HG03571 (cell line): ENCODE data around the gene CTBP2.

Experiments used
- ATAC-seq: cut with Tn5 transposase; IDR thresholded peaks from one replicate; pipeline ENCODE4 v1.9.1; 2021; ENCODE audit not compliant: unreplicated experiment

Gene CTBP2

GRCh38 chr10:125107166-125107949 lies 53.0 kb downstream of the CTBP2 start:
- no peak for ATAC-seq

- no peak for ATAC-seq
Observed at GRCh38 chr10:125106586-125106985, 53.8 kb downstream of the CTBP2 start.

GRCh38 chr10:125105706-125106255 lies 54.6 kb downstream of the CTBP2 start:
- no peak for ATAC-seq

- ATAC-seq: no peak
Observed at GRCh38 chr10:125105155-125105554, 55.2 kb downstream of the CTBP2 start.

DNA sequence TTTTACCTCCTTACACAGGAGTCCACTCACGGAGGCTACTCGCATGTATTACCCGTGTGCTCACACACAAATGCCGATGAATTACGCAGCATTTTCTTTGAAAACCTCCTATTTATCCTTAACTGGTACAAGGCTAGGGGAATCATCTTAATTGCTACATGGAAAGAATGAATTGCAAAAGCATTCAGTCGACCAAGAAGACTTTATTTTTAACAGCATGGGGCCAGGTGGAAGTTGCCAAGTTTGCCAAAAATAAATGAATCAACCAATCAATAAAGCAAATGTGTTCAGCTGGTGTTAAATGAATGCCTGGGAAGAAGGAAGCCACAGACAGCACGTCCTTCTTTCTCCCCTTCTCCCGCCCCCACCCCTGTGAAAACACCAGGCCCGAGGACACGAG lies 55.8 kb downstream of the CTBP2 start:
- no peak for ATAC-seq

GRCh38 chr10:125103924-125104323 lies 56.4 kb downstream of the CTBP2 start:
- ATAC-seq: no peak

GRCh38 chr10:125103466-125103865 lies 56.9 kb downstream of the CTBP2 start:
- ATAC-seq: no peak

- no peak for ATAC-seq
Observed at GRCh38 chr10:125102821-125103220, 57.5 kb downstream of the CTBP2 start.

GRCh38 chr10:125102246-125102645 lies 58.1 kb downstream of the CTBP2 start:
- no peak for ATAC-seq

DNA sequence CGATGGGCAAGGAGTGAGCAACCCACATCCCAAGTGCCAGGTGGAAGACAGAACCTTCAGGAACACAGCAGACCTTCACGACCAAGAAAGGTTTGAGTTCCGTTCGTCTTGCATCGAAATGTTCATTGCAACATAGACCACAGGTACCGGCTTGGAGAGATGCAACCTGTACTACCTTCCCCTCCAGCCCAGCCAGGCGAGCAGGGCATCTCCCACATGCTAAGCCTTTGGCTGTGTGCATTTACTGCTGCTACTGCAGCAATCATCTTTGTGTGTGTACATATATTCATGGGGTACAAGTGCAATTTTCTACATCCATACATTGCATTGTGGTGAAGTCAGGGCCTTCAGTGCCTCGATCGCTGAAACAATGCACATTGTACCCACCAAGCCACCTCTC lies 58.8 kb downstream of the CTBP2 start:
- no peak for ATAC-seq

DNA sequence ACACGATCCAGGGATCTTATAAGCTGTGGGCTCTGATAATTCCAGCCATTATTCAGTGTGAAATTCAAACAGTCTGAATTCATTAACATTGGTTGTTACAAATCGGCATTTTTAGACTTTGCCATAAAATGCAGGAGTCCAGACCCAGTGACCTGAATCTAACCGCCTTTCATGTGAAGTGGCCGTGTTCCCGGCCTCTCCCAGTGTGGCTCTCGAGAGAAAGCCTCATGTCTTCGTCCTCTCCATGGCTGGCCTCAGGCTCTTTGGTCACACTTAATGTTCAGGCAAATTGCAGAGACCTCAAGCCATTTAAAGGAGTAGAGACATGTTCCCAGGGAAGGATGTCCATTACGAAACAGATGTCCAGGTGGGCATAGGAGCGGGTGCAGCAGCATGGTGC lies 59.3 kb downstream of the CTBP2 start:
- no peak for ATAC-seq

GRCh38 chr10:125097409-125098070 lies 62.8 kb downstream of the CTBP2 start:
- no peak for ATAC-seq

GRCh38 chr10:125096975-125097374 lies 63.4 kb downstream of the CTBP2 start:
- ATAC-seq: no peak

- ATAC-seq: no peak
Observed at GRCh38 chr10:125096371-125096770, 64.0 kb downstream of the CTBP2 start.

DNA sequence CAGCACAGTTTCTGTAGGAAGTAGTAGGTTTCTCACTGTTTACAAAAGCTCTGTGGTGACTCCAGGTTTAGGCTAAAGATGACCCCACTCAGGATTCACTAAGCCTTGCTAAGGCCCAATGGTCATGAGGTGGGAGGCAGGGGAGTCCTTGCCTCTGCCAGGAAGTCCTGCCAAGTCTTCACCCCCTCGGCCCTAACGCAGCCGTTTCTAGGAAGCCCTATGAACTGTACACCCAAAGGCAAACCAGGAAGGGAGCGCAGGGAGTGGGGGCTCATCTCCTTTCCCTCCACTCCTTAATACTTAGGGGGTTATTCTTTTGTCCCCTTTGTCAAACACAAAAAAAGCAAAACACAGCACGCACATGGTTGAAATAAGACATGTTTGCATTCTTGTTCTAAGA lies 64.6 kb downstream of the CTBP2 start:
- no peak for ATAC-seq

DNA sequence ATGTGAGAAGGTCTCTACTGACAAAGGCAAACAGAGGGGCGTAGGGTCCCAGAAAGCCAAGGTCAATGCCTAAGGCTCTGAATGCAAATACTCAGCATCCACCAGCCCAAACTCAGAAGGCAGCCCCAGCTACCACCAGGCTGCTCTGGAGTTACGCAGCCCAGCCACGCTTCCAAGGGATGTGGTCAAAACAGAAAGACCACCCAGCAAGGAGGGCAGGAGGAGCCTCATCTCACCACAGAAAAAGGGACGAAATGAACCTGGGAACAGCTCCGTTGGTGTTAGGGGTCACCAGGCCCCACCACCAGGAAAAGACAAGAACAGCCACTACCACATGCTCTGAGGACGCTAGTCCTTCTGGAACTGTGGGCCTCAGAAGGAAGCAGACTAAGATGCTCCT lies 65.1 kb downstream of the CTBP2 start:
- ATAC-seq: no peak

GRCh38 chr10:125094806-125095205 lies 65.6 kb downstream of the CTBP2 start:
- no peak for ATAC-seq

GRCh38 chr10:125093974-125094705 lies 66.2 kb downstream of the CTBP2 start:
- no peak for ATAC-seq

- ATAC-seq: no peak
Observed at GRCh38 chr10:125093199-125093973, 67.0 kb downstream of the CTBP2 start.

DNA sequence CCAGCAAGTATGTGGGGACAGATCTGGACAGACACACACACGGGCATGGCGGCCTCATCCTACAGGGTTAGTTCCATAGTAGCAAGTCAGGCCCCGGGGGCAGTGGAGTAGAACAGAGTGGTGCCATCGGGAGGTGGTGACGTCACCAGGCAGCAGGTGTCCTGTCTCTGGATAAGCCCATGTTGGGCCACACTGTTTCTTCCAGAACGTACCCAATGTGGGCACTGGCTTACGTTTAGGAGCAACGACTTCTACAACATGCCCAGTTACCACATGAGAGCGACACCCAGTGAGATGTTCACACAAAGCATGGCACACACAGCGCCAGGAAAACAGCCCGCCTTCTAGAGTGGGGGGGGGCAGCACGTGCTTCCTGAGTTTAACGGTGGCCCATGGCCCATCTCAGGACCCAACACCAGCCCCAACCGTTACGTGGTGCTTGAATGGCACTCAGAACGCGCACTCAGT lies 67.8 kb downstream of the CTBP2 start:
- ATAC-seq: no peak

DNA sequence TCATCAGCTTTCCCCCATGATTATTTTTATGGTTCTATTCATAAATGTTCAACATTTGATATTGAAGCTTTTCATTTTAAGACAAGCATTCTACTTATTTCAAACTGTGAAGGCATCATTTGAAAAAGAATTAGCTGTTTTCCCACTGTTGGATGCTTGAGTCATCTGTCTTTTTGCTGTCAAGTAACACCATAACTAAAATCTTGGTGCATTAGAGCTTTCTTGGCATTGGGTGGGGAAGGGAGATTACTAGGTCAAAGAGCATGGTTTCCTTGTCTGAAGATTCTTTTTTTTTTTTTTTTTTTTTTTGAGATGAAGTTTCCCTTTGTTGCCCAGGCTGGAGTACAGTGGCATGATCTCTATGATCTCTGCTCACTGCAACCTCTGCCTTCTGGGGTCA lies 68.5 kb downstream of the CTBP2 start:
- no peak for ATAC-seq
